ENCODE results near the gene UTP20. TPM values are rescaled to one million over a fixed set of nuclear protein-coding genes. Genes with fewer than 3 reads are reported as not detected.

The UTP20 gene
- total and polyA plus RNA-seq, 2 of the 4 experiments (the other 2 are of a cell fraction) = 6.8 to 22.0 TPM

DNA sequence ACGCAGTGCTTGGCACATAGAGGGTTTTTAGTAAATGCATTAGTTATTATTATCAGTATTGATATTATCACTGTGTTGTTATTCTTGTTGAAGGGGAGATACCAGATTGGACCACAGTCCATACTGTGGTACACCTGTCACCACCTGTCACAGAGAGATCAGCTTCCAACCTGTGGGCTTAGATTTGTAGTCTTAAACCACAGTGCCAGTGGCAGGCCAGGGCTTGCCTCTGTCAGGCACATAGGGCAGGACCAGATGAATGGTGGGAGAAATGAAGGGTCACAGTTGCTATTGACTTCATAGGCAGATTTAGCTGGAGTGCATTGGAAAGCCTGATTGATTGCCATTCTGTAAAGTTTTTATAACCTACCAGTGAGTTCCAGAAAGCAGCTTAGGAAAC lies 92.5 kb downstream of the UTP20 start:
- intact Hi-C loops (cut with micrococcal nuclease) = no loop called here
- peaks cover 28% of the 10 kb centered on the region for H3K36me3 ChIP-seq (ENCODE audit: control insufficient read depth, insufficient read depth, low read length)

More for the DNA sequence above, 92.5 kb downstream of the UTP20 start:
- H2BK15ac ChIP-seq (ENCODE audit: low read depth, low read length) = no peak overlapping the region
- no peak overlapping the region for H4K5ac ChIP-seq (ENCODE audit: low read depth, low read length)
- ChIA-PET CTCF (no interaction called here), POLR2A (ENCODE audit: unreplicated experiment) (no interaction called here)
- no peak overlapping the region for H3K9ac ChIP-seq (ENCODE audit: low read depth, low read length)
- no peak overlapping the region for H3K27ac ChIP-seq (ENCODE audit: insufficient read depth, low read length)
- H2AK5ac ChIP-seq (ENCODE audit: low read depth, low read length) = no peak overlapping the region
- no peak for TF ChIP-seq CEBPB (IDR thresholded peaks at IDR 0.05; ENCODE audit: low read depth, low read length)
- no peak for TF ChIP-seq SMC3 (IDR thresholded peaks at IDR 0.05; ENCODE audit: low read depth, low read length)
- TF ChIP-seq POLR2A (IDR thresholded peaks at IDR 0.05; ENCODE audit: low read depth, low read length) = no peak
- TF ChIP-seq FOS (IDR thresholded peaks at IDR 0.05; ENCODE audit: low read depth, low read length) = no peak
- no peak for TF ChIP-seq MXI1 (IDR thresholded peaks at IDR 0.05; ENCODE audit: borderline replicate concordance, low read depth, low read length)
- no peak for TF ChIP-seq CHD1 (IDR thresholded peaks at IDR 0.05; ENCODE audit: low read depth, low read length)
- TF ChIP-seq, protein P1, sequence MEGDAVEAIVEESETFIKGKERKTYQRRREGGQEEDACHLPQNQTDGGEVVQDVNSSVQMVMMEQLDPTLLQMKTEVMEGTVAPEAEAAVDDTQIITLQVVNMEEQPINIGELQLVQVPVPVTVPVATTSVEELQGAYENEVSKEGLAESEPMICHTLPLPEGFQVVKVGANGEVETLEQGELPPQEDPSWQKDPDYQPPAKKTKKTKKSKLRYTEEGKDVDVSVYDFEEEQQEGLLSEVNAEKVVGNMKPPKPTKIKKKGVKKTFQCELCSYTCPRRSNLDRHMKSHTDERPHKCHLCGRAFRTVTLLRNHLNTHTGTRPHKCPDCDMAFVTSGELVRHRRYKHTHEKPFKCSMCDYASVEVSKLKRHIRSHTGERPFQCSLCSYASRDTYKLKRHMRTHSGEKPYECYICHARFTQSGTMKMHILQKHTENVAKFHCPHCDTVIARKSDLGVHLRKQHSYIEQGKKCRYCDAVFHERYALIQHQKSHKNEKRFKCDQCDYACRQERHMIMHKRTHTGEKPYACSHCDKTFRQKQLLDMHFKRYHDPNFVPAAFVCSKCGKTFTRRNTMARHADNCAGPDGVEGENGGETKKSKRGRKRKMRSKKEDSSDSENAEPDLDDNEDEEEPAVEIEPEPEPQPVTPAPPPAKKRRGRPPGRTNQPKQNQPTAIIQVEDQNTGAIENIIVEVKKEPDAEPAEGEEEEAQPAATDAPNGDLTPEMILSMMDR (conservative IDR thresholded peaks at IDR 0.05; ENCODE audit: low read depth, low read length) = no peak
- H3K79me1 ChIP-seq (ENCODE audit: low read depth in 1 of 2, low read length in 2 of 2) = no peaks in the 10 kb centered on the region
- H4K8ac ChIP-seq (ENCODE audit: low read depth in 2 of 2, low read length in 2 of 2) = no peak overlapping the region
- H3K4me2 ChIP-seq (ENCODE audit: low read depth, low read length) = no peak overlapping the region
- WGBS, 2 experiments (ENCODE audit: extremely low coverage in 2 of 2, insufficient read length in 1 of 2) = no CpG with 5 or more reads among the region's 1 CpG
- DNase-seq = no peak
- H3K4ac ChIP-seq (ENCODE audit: low read depth, low read length) = no peak overlapping the region
- no peak overlapping the region for H3K56ac ChIP-seq (ENCODE audit: extremely low read depth, insufficient read depth, low read length)
- no peak overlapping the region for H3K18ac ChIP-seq (ENCODE audit: low read depth, low read length)
- no peak overlapping the region for H2BK5ac ChIP-seq (ENCODE audit: low read depth, low read length, poor library complexity, severe bottlenecking)
- H3K27me3 ChIP-seq (ENCODE audit: control insufficient read depth, insufficient read depth, low read length) = no peaks in the 10 kb centered on the region
- no TSS peak for BruUV-seq (replicated peaks)
- no peaks in the 10 kb centered on the region for H3K9me3 ChIP-seq (ENCODE audit: control insufficient read depth, insufficient read depth, low read length)
- H4K20me1 ChIP-seq (ENCODE audit: insufficient read depth, low read length) = no peaks in the 10 kb centered on the region
- no peak overlapping the region for H3K14ac ChIP-seq (replicated peaks; ENCODE audit: low read depth, low read length)
- H3K23ac ChIP-seq (ENCODE audit: low read depth, low read length) = no peak overlapping the region
- H2AFZ ChIP-seq (replicated peaks; ENCODE audit: low read length, poor library complexity) = no peak overlapping the region
- H3K4me3 ChIP-seq (ENCODE audit: insufficient read depth, low read depth, low read length) = no peak overlapping the region
- no peak overlapping the region for H2BK120ac ChIP-seq (ENCODE audit: low read depth, low read length)
- ATAC-seq (ENCODE audit: low read depth) = no peak
- H3K9me1 ChIP-seq (ENCODE audit: insufficient read depth, low read length) = 0 out of 2 replicates have a peak, but pooled peaks cover 2% of the 10 kb centered on the region
- no peak overlapping the region for H2BK20ac ChIP-seq (ENCODE audit: low read depth, low read length)
- dilution Hi-C loops (cut with HindIII; ENCODE audit: low sequenced_read_pairs, unreplicated experiment) (no loop called here), in situ Hi-C loops (cut with MboI; ENCODE audit: low sequenced_read_pairs) (no loop called here)
- no peak overlapping the region for H2AK9ac ChIP-seq (replicated peaks; ENCODE audit: low read depth, low read length, poor library complexity)
- no peaks in the 10 kb centered on the region for H3K4me1 ChIP-seq (ENCODE audit: control insufficient read depth, insufficient read depth, low read length)
- H4K91ac ChIP-seq (ENCODE audit: insufficient read depth, low read depth, low read length) = no peak overlapping the region

Data from IMR-90 (cell line).